Umbilical cord (tissue), 2 donors: Measurements from ENCODE around the gene INO80D. TPM values are rescaled to one million over a fixed set of nuclear protein-coding genes. Genes with fewer than 3 reads are reported as not detected.
"Not testable (repeated sequence)": the region's sequence is repeated elsewhere in the genome, so short reads cannot be mapped to it uniquely, and the experiment has no call there.

Experiments
- DNase-seq: peaks from one replicate; pipeline ENCODE4 v3.0.0-alpha.2; 2015; ENCODE audit warnings: low spot score
- total RNA-seq: library from RNA; depleted of rRNA; stranded (reverse); fragments of >200 nt; gene quantifications from one replicate; pipeline ENCODE4 v1.2.3, GENCODE V29; 2014; ENCODE audit warnings: low replicate concordance; ENCODE audit not compliant: insufficient read depth

The INO80D gene
- total RNA-seq, 1 donor from 2014 or later = 10.4 TPM

DNA sequence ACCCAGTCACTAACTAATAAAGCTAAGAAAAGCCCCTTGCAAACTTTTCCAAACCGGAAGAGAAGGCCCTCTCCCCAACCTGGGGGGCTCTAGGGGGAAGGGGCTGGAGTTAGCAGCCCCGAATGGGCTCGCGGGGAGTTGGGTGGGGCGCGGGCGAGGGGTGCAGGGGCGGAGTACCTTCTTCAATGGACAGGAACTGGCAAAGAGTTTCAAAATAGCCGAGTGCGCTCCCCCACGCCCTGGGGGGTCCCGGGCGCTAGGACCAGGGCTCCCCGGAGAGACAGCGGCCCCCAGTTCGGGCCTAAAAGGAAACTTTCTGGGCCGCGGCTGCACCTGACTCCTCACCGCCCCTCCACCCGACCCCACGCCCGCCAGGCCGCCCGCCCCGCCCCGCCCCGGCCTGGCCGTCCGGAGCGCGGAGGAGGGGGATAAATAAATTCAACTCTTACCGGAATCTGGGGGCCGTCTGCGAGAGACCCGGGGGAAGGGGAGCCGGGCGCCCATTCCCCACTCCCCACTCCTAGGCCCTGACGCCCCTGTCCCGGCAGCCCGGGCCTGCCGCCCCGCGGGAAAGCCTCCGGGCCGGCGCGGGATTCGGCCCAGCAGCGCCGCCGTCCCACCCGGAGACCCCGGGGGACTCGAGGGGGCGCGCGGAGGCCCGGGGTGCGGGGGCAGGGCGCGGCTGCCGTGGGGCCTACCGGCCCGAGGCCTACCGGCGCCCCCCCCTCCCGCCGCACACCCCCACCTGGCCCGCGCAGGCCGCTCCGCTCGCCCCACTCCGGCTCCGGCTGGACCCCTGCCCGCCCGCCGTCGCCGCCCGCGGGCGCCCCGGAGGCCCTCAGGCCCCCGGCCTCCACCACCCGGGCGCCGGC lies 868 bp downstream of the INO80D start:
- peak; percentile 38 for DNase-seq

DNA sequence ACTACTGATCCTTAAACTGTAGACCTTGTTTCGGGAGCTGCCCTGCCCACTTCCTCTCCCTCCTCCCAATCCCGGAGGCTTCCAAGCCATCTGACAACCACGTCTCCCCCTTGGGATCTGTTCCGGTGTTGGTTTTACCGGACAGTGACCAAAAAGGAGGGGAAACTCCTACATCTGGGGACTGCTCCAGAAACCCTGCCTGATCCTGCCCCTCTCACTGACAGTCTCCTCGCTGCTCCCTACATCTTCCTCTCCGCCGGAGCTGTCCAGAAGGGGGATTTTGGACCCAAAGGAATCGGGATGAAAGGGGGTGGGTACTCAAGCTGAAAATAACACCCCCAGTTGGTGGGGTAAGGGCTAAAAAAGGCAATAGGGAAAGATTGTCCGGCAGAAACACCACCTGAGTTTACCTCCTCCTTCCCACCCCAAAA lies 1.5 kb downstream of the INO80D start:
- peak; percentile 75 for DNase-seq

DNA sequence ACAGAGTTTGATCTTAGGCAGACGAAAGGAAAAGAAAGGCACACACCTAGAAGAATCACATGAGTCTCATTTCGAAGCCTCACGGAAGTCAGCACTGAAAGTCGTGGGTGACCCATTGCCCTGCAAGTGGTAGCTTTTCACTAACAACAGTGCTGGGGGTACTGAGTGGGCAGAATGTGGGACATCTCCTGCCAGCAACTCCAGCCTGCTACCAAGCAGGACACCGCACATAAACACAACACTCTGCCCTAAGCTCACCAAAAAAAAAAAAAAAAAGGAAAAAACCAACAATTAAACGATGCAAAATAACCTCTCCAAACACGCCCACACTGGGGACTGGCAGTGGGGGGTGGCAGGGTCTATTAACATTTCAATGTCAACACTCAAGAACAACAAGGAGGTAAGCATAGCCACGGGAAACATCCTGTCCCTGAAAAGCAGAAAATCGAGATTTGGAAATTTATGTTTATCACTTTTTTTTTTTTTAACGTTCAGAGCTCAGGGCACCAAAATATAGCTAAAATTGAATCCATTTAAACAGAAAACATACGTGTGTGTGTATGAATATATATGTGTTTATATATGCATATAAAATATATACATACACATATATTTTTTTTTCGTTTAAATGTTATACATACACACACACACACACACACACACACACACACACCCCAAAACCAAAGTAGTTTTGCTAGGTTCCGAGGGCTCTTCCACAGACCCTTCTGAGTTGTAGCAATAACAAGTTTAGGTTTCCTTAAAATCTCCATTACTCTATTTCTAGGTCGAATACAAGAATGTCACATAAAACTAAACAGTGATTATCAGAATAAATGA lies 2.2 kb downstream of the INO80D start:
- DNase-seq = peak; percentile 7

DNA sequence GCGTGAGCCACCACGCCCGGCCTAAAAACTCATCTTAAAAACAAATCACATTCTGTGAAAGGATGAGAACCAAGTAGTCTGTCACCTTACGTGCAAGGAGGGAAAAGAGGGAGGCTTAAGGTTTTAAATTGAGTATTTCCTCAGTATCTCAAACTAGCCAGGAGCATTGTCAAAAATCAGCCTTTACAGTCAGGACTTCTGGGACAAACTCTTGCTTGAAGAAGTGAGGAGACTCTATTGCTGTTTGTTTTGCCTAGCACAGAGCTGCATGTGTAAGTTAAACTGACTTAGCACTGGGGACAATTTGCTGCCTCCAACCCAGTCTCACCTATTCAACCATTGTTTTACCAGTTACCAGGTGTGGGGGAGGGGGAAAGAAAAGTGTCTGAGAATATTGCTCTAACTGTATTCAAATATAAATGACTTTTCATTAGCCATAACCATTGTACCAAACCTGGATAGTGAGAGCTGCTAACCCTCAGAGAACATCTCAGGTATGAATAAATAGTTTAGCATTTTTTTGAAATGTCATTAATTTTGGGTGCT lies 3.6 kb downstream of the INO80D start:
- no peak for DNase-seq

DNA sequence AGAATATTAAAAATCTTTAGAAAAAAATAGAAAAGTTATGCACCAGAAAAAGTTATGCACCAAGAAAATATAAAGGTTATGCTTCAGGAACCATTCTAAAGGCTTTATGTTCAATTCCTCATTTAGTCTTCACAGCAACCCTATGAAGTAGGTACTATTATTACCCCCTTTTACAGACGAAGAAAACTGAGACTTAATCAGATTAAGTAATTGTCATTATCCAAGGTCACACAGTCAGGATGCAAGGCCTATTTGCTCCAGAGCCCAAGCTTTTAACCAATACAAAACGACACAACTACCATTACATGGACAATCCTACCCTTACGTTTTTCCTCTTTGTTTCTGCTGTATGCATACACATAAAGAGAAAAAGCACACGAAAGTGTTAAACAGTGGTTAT lies 5.0 kb downstream of the INO80D start:
- no peak for DNase-seq

DNA sequence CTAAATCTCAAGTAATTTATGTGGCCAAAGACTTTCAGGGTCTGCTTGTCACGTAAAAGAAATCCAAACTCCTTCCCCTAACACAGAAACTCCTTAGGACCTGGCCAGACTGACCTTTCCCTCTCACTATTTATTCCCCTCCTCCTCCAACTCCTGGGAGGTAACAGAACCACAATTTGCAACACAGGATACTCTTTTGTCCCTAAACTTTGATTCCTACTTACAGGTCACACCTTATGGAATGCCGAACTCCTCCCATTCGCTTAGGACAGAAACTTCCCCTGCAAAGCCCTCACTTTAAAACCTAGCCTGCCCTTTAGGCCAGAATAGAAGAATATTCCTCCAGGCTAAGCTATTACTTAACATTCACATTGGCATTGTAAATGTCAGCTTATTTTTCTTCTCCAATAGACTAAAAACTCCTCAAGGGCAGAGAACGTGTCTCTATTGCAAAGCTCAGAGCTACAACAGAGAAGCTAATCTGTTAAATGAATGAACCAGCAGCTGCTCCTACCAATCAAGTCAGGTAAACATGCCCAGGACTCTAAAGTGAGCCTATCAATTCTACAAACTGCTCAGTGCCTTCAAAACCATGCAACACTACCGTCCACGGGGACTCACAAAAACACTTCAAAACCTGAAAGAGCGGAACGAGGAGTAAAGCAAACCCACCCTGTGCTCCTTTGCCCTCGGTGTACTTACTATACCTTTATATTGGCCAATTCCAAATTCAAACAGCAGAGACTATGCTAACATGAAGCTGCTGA lies 6.1 kb downstream of the INO80D start:
- DNase-seq = no peak

DNA sequence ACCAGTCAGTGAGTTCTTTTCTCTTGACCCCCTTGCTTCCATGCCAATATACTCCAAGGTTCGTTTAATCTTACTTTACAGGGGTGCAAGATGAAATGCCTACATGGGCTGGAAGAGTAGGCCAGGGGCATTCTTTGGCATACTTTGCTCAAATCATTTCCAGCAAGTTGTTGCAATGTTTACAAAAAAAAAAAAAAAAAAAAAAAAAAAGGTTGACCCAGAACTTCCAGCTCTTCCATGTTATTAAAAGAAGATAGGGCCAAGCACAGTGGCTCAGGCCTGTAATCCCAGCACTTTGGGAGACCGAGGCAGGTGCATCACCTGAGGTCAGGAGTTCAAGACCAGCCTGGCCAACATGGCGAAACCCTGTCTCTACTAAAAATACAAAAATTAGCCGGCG lies 8.1 kb downstream of the INO80D start:
- not testable (repeated sequence) for DNase-seq

- DNase-seq = no peak
Measured at GRCh38 chr2:206075113-206075512, 10.9 kb downstream of the INO80D start.

DNA sequence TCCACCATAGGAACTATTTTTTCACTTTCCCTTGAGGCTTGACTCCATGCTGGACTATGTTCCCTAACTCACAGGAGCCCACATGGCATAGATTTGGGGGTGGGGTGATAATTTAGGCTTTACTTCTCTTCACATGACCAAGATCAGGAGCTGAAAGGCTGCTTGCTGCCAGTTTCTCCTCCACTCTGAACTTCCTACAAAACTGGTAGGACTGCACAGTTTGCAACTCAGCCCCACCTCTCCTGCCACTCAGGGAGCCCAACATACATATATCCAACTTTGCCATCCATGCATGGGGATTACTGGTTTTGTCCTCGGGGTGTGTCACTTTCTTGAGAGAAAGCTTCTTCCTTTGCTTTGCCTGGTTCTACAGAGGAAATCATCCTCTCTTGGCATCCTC lies 14.2 kb downstream of the INO80D start:
- no peak for DNase-seq

- DNase-seq = no peak
Measured at GRCh38 chr2:206069417-206069816, 16.6 kb downstream of the INO80D start.

- no peak for DNase-seq
Measured at GRCh38 chr2:206068207-206068606, 17.8 kb downstream of the INO80D start.

DNA sequence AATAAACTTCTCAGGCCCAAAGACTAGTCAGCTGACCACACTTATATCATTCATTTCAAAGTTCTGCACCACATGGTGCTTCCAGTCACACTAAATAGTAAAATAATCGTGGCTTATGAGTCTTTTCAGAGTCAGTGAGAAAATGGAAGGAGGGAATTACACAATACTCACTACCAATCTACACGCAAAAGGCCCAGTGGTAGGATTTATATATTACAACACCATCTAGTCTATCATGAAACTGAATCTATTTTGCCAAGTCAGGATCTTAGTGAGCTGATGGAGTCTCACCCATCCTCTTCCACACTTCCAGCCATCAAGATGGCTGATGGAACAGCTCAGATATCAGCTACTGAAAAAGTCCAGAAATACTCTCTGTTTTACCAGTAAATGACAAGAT lies 21.9 kb downstream of the INO80D start:
- no peak for DNase-seq

- no peak for DNase-seq
Measured at GRCh38 chr2:206063635-206064034, 22.3 kb downstream of the INO80D start.

GRCh38 chr2:206062724-206063123 lies 23.2 kb downstream of the INO80D start:
- DNase-seq = no peak

- DNase-seq = no peak
Measured at GRCh38 chr2:206056286-206056685, 29.7 kb downstream of the INO80D start.

GRCh38 chr2:206054952-206055351 lies 31.0 kb downstream of the INO80D start:
- no peak for DNase-seq

GRCh38 chr2:206051912-206052311 lies 34.1 kb downstream of the INO80D start:
- DNase-seq = no peak

- DNase-seq = no peak
Measured at GRCh38 chr2:206049392-206049791, 36.6 kb downstream of the INO80D start.

- DNase-seq = no peak
Measured at GRCh38 chr2:206045251-206045650, 40.7 kb downstream of the INO80D start.

DNA sequence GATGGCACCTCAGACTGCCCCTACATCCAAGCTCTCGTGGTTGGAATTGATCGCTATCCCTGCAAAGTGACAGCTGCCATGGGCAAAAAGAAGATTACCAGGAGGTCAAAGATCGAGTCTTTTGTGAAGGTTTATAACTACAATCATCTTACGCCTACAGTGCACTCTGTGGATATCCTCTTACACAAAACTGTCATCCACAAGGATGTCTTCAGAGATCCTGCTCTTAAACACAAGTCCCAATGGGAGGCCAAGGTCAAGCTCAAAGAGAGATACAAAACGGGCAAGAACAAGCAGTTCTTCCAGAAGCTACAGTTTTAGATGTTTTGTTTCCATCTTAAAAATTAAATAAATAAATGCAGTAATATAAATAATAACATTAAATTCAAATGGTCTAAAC lies 45.4 kb downstream of the INO80D start:
- DNase-seq = no peak

DNA sequence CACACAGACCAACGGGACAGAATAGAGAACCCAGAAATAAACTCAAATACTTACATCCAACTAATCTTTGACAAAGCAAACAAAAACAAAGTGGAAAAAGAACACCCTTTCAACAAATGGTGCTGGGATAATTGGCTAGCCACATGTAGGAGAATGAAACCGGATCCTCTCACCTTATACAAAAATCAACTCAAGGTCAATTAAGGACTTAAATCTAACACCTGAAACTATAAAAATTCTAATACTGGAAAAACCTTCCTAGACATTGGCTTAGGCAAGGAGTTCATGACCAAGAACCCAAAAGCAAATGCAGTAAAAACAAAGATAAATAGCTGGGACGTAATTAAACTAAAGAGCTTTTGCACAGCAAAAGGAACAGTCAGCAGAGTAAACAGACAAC lies 50.6 kb downstream of the INO80D start:
- not testable (repeated sequence) for DNase-seq

GRCh38 chr2:206033452-206033851 lies 52.5 kb downstream of the INO80D start:
- DNase-seq = not testable (repeated sequence)
